GM08714 (cell line): ENCODE data around the gene HLA-DOB.

Experiments used
- H3K4me3 ChIP-seq: fragments of 200-500 bp; sonication (Bioruptor generic); 2 replicates; pipeline ENCODE4 v1.5.1; 2014; ENCODE audit warnings: mild to moderate bottlenecking, low read length, inconsistent platforms
- ZNF274 ChIP-seq: IDR thresholded peaks from 2 replicates; pipeline ENCODE4 v1.6.1; 2012; ENCODE audit warnings: mild to moderate bottlenecking, low read depth, low read length

Gene HLA-DOB

DNA sequence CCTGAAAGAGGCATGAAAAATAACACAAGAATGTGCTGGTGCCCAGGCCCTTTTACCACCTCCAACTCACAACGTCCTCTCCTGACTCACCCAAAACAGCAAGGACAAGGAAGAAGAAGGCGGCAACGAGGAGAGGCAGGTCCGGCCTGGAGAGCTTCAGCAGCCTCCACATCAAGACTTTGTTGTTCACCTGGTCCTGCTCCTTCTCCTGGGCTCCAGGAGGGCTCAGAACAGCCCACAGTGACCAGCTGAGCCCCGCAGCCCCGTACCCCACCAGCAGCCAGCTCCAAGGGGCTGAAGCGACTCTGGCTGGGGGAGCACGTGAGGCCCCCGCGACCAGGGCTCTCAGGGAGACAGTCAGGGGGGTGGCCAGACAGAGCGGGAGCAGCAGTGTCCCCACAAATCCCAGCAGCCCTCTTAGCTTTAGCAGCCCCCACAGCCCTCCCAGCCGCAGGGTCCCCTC lies 20.9 kb upstream of the HLA-DOB start:
- no peak for TF ChIP-seq ZNF274
- H3K4me3 ChIP-seq: peak overlapping the region; percentile 81

DNA sequence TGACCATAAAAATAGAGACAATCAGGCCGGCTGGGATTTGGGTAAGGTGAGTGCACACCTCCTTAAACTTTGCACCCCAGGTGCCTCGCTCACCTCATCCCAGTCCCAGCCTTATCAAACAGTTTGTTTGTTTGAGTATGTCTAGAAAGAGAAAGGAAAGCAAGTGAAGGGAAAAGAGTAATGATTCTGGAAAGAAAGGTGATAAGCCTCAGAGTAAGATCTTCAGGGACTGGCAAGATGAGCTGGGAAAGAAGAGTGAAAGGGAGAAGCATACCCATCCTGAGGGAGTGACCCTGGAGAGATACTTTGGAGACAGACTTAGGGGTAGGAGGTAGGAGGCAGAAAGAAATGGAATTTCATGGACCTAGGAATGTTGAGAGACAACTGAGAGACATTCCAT lies 20.1 kb upstream of the HLA-DOB start:
- H3K4me3 ChIP-seq: peak overlapping the region; percentile 81; the same call in 1 of the 2 replicates

DNA sequence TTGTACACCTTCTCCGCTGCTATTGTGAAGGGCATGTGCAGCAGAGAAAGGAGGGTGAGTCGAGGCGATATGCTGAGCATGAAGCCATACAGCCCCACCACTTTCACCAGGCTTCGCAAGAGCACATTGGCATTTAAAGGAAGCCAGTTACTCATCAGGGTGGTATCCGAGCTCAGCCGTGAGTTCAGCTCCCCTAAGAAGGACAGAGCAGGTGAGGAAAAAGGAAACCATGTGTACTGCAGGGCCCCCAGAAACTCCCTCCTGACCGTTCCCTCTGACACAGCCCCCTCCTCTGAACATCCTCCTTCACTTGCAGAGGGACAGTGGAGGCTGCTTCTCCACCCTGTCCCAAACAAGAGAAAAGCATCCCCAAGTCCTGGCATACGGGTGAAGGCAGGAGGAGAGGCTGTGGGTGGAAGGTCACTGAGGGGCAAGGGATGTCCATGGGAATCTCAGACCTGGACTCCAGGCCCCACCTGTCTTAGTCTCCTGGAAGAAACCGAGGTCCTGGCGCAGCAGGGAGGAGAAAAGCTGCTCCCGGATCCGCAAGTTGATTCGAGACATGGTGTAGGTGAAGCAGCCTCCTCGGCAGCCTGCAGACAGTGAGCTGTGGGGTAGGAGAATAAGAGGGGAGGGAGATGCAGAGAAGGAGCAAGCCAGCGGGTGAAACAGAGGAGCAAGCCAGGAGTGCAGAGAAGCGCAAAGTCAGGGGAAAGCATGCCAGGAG lies 18.5 kb upstream of the HLA-DOB start:
- H3K4me3 ChIP-seq: no peak overlapping the region
- no peak for TF ChIP-seq ZNF274

More for the DNA sequence above, 20.1 kb upstream of the HLA-DOB start:
- no peak for TF ChIP-seq ZNF274

DNA sequence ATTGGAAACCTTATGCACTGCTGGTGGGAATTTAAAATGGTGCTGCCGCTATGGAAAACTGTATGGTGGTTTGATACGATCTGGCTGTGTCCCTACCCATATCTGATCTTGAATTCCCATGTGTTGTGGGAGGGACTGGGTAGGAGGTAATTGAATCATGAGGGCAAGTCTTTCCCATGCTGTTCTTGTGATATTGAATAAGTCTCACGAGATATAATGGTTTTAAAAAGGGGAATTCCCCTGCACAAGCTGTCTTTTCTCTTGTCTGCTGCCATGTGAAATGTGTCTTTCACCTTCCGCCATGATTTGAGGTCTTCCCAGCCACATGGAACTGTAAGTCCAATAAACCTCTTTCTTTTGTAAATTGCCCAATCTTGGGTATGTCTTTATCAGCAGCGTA lies 16.9 kb upstream of the HLA-DOB start:
- TF ChIP-seq ZNF274: no peak
- no peak overlapping the region for H3K4me3 ChIP-seq

DNA sequence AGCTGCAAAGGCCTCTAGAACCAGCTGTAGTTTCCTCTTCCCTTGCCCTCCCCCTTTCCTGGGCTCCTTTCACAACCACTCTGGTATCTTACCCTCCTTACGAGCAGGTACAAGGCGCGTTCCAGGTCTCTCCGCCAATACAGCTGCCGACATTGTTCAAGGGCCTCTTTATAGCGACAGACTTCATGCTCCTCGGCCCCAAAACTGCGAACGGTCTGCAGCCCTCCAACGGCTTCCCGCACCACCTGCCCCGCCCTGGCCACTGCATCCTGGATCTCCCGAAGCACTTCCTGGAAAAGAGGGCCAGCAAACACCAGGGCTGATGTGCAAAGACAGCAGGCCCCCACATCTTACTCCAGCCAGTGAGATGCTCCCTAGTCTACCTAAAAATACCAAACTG lies 15.7 kb upstream of the HLA-DOB start:
- no peak overlapping the region for H3K4me3 ChIP-seq
- TF ChIP-seq ZNF274: no peak

DNA sequence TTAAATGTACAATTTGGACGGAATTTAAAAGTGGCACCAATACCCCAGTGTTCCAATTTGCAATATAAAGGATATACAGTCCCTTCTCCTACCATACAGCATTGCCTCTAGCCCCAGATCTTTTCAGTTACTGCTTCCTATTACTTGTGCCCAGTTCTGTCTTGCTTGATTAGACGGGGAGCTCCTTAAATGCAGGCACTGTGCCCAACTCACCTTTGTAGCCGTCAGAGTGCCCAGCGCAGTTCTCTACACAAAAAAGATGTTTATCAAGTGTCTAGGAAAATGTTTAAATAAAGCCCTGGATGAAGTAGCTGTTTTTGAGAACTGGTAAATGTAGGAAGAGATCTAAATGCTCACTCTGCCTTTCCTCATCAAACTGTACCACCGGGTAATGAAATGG lies 14.1 kb upstream of the HLA-DOB start:
- no peak overlapping the region for H3K4me3 ChIP-seq
- TF ChIP-seq ZNF274: no peak

DNA sequence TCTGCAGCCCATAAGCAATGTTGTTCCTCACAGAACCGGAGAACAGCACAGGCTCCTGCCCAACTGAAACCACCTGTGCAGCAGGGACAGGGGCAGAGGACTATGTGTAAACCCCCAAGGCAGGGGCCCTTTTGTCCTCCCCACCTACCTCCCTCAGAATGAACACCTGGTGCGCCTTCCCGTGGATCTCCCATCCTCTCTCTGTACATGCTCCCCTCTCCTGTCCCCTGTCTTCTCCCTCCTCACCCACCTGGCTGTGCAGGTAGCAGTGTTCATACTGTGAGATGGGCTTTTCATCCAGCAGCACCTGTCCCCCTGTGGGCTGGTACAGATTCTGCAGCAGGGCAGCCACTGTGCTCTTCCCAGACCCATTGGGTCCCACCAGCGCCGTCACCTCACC lies 13.2 kb upstream of the HLA-DOB start:
- no peak for TF ChIP-seq ZNF274
- H3K4me3 ChIP-seq: no peak overlapping the region

DNA sequence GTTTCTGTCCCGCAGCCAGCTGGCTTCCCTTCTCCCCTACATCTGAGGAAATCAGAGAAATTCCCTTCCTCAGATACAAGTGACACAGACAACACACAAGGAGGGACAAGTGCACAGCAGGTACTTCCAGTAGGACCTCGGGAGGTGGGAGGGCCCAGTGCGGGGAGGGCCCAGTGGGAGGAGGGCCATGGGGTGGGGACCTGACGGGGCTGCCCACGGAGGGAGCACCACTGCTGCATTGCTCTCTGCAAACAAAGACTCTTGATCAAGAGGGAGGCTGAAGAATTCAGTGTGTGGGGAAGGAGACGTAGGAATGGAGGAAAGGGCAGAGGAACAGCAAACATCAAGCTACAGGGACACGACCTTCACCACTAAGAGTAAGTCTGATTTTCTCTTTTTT lies 12.7 kb upstream of the HLA-DOB start:
- H3K4me3 ChIP-seq: no peak overlapping the region
- TF ChIP-seq ZNF274: no peak

DNA sequence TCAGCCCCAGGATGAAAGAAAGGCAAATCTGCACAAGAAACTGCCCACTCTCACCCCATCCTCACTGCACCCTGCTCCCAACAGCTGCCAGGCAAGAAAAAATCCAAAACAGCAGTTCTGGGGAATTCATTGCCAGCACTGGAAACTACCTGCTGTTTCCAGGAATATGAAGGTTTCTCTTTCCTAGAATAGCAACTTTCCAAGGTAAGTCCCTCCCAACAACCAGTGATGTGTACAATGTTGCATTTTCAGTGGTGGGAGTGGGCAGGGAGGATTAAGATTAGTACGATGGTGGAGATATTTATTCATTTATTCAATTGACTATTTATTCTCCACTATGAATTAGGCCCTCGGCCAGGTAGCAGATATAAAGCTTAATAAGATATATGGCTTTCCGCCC lies 10.2 kb upstream of the HLA-DOB start:
- TF ChIP-seq ZNF274: no peak
- H3K4me3 ChIP-seq: no peak overlapping the region

DNA sequence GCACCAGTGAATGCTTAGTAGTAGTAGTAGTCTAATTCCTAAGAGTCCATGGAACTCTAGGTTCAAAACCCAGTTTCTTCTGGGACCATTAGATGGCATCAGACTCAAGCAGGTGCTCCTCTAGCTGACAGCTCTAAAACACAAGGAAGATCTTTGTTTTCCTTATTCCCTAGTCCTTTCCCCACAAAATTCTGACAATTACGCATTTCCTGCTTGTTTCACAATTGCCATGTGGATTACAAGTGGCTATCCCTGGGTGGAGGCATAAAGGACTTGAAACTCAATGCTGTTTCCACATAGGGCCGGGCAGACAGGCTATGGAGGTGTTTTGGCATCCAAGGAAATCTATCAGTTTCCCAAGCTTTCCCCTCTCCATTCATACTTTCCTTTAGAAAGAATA lies 9.2 kb upstream of the HLA-DOB start:
- no peak for TF ChIP-seq ZNF274
- H3K4me3 ChIP-seq: no peak overlapping the region

DNA sequence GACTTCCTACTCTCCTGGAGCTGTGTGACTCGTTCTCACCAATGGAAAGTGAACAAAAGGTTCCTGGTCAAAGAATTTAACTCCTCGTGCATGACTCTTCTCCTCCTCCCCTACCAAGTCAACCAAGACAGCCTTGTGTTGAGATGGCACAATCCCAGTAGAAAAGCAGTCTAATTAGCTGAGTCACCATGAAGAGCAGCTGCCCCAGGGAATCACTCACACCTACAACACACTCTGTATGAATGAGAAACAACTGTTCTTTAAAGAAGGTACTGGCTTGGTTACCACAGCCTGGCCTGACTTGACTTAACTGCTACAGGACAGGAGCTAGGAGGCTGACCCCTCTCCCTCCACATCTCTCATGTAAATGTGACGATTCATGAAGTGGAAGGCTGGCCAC lies 2.9 kb upstream of the HLA-DOB start:
- H3K4me3 ChIP-seq: no peak overlapping the region
- TF ChIP-seq ZNF274: no peak

DNA sequence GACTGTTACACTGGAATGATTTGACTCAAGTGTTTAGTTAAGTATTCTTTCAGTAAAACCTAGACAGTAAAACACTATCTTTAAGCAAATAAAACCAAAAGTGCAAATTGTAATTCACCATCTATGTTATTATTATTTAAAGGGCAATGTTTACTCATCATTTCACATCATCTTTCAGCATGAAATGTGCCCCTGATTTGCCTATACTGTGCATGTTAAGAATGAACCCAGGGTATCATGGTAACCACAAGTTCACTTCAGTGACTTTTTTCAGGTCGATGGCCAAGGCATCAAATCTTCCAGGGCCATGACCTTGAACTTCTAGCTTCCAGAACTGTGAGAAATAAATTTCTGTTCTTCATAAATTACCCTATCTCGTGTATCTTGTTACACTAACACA lies 2.1 kb upstream of the HLA-DOB start:
- no peak for TF ChIP-seq ZNF274
- no peak overlapping the region for H3K4me3 ChIP-seq

DNA sequence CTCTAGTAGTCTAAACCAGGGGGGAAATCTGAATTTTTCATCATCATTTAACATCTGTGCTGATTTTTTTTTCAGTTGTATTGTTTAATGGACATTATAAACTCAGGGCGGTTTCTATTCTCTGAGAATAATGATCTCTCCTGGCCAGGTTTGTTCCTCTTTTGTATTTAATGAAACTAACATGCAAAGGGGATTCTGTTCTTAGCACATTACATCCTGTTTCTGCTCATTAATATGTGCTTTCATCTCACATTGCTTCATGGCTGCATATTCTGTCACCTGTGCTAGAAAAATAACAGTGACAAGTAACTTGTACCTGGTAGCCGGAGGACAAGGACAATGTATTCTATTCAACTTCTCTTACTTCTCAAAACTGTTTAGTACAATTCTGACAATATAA lies 806 bp downstream of the HLA-DOB start:
- peak overlapping the region; percentile 57 for H3K4me3 ChIP-seq
- no peak for TF ChIP-seq ZNF274

DNA sequence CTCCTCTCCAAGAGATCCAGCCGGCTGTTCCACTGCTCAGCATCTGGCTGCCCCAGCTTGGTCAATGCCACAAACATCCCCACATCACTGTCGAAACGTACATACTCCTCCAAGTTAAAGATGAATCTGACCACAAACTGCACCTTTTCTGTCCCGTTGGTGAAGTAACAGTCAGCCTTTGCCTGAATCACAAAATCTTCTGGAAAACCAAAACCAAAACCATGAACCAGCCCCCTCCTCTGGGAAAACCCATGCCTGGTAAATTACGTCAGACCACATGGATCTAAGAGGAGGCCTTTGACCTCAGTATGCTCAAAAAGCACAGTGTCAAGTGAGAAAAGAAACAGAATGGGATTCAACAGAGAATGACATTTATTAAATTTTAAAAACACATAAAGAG lies 1.7 kb downstream of the HLA-DOB start:
- H3K4me3 ChIP-seq: peak overlapping the region; percentile 33
- no peak for TF ChIP-seq ZNF274

DNA sequence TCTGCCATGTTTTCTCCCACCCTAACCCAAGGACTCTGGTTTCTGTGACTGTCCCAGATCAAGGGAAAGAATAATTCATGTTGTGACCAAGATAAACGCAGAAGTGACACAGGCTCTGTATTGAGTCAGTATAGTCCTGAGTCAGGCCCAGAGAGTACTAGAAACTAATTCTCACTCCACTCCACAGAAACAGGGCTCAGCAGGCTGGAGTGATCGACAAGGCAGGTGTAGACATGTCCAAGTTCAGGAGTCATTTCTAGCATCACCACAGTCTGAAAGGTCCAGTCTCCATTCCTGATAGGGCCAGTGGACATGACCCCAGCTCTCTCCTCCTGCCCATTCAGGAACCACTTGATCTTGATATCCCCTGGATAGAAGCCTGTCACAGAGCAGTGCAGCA lies 2.7 kb downstream of the HLA-DOB start:
- H3K4me3 ChIP-seq: no peak overlapping the region

DNA sequence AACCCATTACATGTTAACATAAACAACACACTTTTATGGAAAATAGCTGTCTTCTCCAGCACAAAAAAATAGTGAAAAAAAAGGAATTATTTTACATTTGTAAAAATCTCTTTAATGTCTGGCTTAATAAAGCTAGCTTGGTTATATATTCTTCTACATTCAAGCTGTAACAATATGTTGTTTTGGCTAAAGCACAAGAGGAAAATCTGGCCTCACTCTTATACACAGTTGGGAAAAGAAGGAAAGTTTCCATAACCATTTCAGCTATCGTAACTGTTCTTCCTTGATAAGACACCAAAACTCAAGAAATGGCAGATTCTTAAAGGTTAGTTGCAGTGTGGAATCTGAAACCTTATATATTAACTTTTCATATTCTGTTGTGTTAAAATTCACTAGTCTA lies 7.6 kb downstream of the HLA-DOB start:
- H3K4me3 ChIP-seq: no peak overlapping the region
- TF ChIP-seq ZNF274: no peak

More for the DNA sequence above, 2.7 kb downstream of the HLA-DOB start:
- no peak for TF ChIP-seq ZNF274
